HG02973 (cell line): Measurements from ENCODE around the gene CAMTA1.

Source experiments
- ATAC-seq: cut with Tn5 transposase; IDR thresholded peaks from one replicate; pipeline ENCODE4 v1.9.1; 2021; ENCODE audit warnings: moderate library complexity; ENCODE audit not compliant: unreplicated experiment

The CAMTA1 gene

GRCh38 chr1:7497107-7497637 is 711.9 kb downstream of the CAMTA1 start:
- no peak for ATAC-seq

- no peak for ATAC-seq
Observed at GRCh38 chr1:7500381-7501083, 715.3 kb downstream of the CAMTA1 start.

GRCh38 chr1:7501084-7501491 is 715.8 kb downstream of the CAMTA1 start:
- ATAC-seq = no peak

- ATAC-seq = no peak
Observed at GRCh38 chr1:7501723-7502603, 716.7 kb downstream of the CAMTA1 start.

GRCh38 chr1:7503691-7504437 is 718.6 kb downstream of the CAMTA1 start:
- ATAC-seq = no peak

- no peak for ATAC-seq
Observed at GRCh38 chr1:7504438-7504720, 719.1 kb downstream of the CAMTA1 start.

GRCh38 chr1:7505094-7505770 is 720.0 kb downstream of the CAMTA1 start:
- no peak for ATAC-seq

- no peak for ATAC-seq
Observed at GRCh38 chr1:7505771-7506453, 720.7 kb downstream of the CAMTA1 start.

- ATAC-seq = no peak
Observed at GRCh38 chr1:7506454-7507284, 721.4 kb downstream of the CAMTA1 start.

- ATAC-seq = no peak
Observed at GRCh38 chr1:7507285-7508019, 722.2 kb downstream of the CAMTA1 start.

- ATAC-seq = no peak
Observed at GRCh38 chr1:7508052-7508933, 723.0 kb downstream of the CAMTA1 start.

GRCh38 chr1:7508934-7509519 is 723.8 kb downstream of the CAMTA1 start:
- ATAC-seq = no peak

- no peak for ATAC-seq
Observed at GRCh38 chr1:7509598-7509997, 724.3 kb downstream of the CAMTA1 start.

- no peak for ATAC-seq
Observed at GRCh38 chr1:7510389-7510931, 725.2 kb downstream of the CAMTA1 start.

GRCh38 chr1:7511381-7511780 is 726.1 kb downstream of the CAMTA1 start:
- no peak for ATAC-seq

- no peak for ATAC-seq
Observed at GRCh38 chr1:7513081-7513480, 727.8 kb downstream of the CAMTA1 start.

- ATAC-seq = no peak
Observed at GRCh38 chr1:7515175-7515574, 729.9 kb downstream of the CAMTA1 start.
